MM.1S (cell line): ENCODE measurements around the gene EVA1B.

Source experiments
- DNase-seq: peaks from one replicate; pipeline ENCODE4 v3.0.0-alpha.2; 2015
- H2AFZ ChIP-seq: fragments of 300-600 bp; sonication (generic); 2 replicates; pipeline ENCODE4 v1.6.0; 2016; ENCODE audit warnings: antibody characterized with exemption, low read length
- H3F3A ChIP-seq: fragments of 300-600 bp; sonication (generic); 2 replicates; pipeline ENCODE4 v1.6.1; 2016; ENCODE audit warnings: mild to moderate bottlenecking, antibody characterized with exemption, low read length, moderate library complexity, mixed read lengths; ENCODE audit not compliant: insufficient read depth
- H3K27ac ChIP-seq: fragments of 300-600 bp; sonication (generic); 2 replicates; pipeline ENCODE4 v1.5.1; 2016; ENCODE audit warnings: mild to moderate bottlenecking, low read length
- H3K27me3 ChIP-seq: fragments of 300-600 bp; sonication (generic); replicated peaks from 2 replicates; pipeline ENCODE4 v1.6.0; 2016; ENCODE audit warnings: low read length; ENCODE audit not compliant: insufficient read depth
- H3K36me3 ChIP-seq: fragments of 300-600 bp; sonication (generic); replicated peaks from 2 replicates; pipeline ENCODE4 v1.6.1; 2016; ENCODE audit warnings: mild to moderate bottlenecking, low read length, mixed read lengths; ENCODE audit not compliant: insufficient read depth
- H3K4me1 ChIP-seq: fragments of 300-600 bp; sonication (generic); 2 replicates; pipeline ENCODE4 v1.6.1; 2016; ENCODE audit warnings: low read length, mixed read lengths
- H3K4me2 ChIP-seq: fragments of 300-600 bp; sonication (generic); 2 replicates; pipeline ENCODE4 v1.6.0; 2016; ENCODE audit warnings: low read depth, low read length
- H3K4me3 ChIP-seq: fragments of 300-600 bp; sonication (generic); 2 replicates; pipeline ENCODE4 v1.5.1; 2016; ENCODE audit warnings: low read length, mixed read lengths
- H3K79me2 ChIP-seq: fragments of 300-600 bp; sonication (generic); 2 replicates; pipeline ENCODE4 v1.6.1; 2016; ENCODE audit warnings: mixed run types, low read length, mixed read lengths
- H3K9ac ChIP-seq: fragments of 300-600 bp; sonication (generic); 2 replicates; pipeline ENCODE4 v1.6.1; 2016; ENCODE audit warnings: low read length, mixed read lengths
- H3K9me2 ChIP-seq: fragments of 300-600 bp; sonication (generic); replicated peaks from 2 replicates; pipeline ENCODE4 v1.6.1; 2016; ENCODE audit warnings: mild to moderate bottlenecking, low read length, mixed read lengths; ENCODE audit not compliant: insufficient read depth
- H3K9me3 ChIP-seq: fragments of 300-600 bp; sonication (generic); replicated peaks from 2 replicates; pipeline ENCODE4 v1.6.1; 2016; ENCODE audit warnings: mild to moderate bottlenecking, low read length, mixed read lengths; ENCODE audit not compliant: insufficient read depth
- H4K20me1 ChIP-seq: fragments of 300-600 bp; sonication (generic); 2 replicates; pipeline ENCODE4 v1.6.1; 2016; ENCODE audit warnings: mild to moderate bottlenecking, low read length, moderate library complexity, mixed read lengths; ENCODE audit not compliant: insufficient read depth
- CTCF ChIP-seq: fragments of 300-600 bp; sonication (generic); IDR thresholded peaks from 2 replicates; pipeline ENCODE4 v1.5.1; 2016; ENCODE audit warnings: antibody characterized with exemption, low read length, mixed read lengths
- EZH2 ChIP-seq: fragments of 300-600 bp; sonication (generic); optimal IDR thresholded peaks from 2 replicates; pipeline ENCODE3; 2017; ENCODE audit warnings: low read depth, mild to moderate bottlenecking, antibody characterized with exemption, low read length, mixed read lengths
- EZH2phosphoT487 ChIP-seq: fragments of 300-600 bp; sonication (generic); IDR thresholded peaks from 2 replicates; pipeline ENCODE4 v1.6.1; 2018; ENCODE audit warnings: antibody characterized with exemption, low read length

Gene EVA1B

GRCh38 chr1:36322041-36322785 lies 1.2 kb downstream of the EVA1B start:
- Histone ChIP-seq H3K4me3 (no peak overlapping the region), H3K27me3 (no peaks in the 10 kb centered on the region), H3K27ac (no peak overlapping the region), H3K36me3 (no peaks in the 10 kb centered on the region), H4K20me1 (no peaks in the 10 kb centered on the region), H2AFZ (no peak overlapping the region), H3K9ac (no peak overlapping the region), H3K4me1 (no peaks in the 10 kb centered on the region), H3K9me3 (no peaks in the 10 kb centered on the region), H3K9me2 (no peaks in the 10 kb centered on the region), H3K4me2 (no peak overlapping the region), H3F3A (no peaks in the 10 kb centered on the region), H3K79me2 (no peaks in the 10 kb centered on the region)
- no peak for DNase-seq
- no peak for TF ChIP-seq EZH2phosphoT487
- TF ChIP-seq CTCF = no peak
- no peak for TF ChIP-seq EZH2

- DNase-seq = no peak
- Histone ChIP-seq H3K36me3 (no peaks in the 10 kb centered on the region), H3K9me2 (no peaks in the 10 kb centered on the region), H3K9me3 (no peaks in the 10 kb centered on the region), H4K20me1 (no peaks in the 10 kb centered on the region), H3K79me2 (no peaks in the 10 kb centered on the region), H3K27me3 (no peaks in the 10 kb centered on the region), H2AFZ (no peak overlapping the region), H3K4me3 (no peak overlapping the region), H3K4me1 (no peaks in the 10 kb centered on the region), H3F3A (no peaks in the 10 kb centered on the region), H3K4me2 (no peak overlapping the region), H3K9ac (no peak overlapping the region), H3K27ac (no peak overlapping the region)
- TF ChIP-seq CTCF (no peak), EZH2 (no peak), EZH2phosphoT487 (no peak)
Measured at GRCh38 chr1:36321119-36321951, 2.1 kb downstream of the EVA1B start.

- TF ChIP-seq EZH2phosphoT487 = no peak
- no peak for TF ChIP-seq CTCF
- no peak for TF ChIP-seq EZH2
- H3K9me2 ChIP-seq = no peaks in the 10 kb centered on the region
- H4K20me1 ChIP-seq = no peaks in the 10 kb centered on the region
- no peak for DNase-seq
- H3K27ac ChIP-seq = no peak overlapping the region
- H3K27me3 ChIP-seq = no peaks in the 10 kb centered on the region
- H3K9ac ChIP-seq = no peak overlapping the region
- H2AFZ ChIP-seq = no peak overlapping the region
- no peak overlapping the region for H3K4me2 ChIP-seq
- H3K36me3 ChIP-seq = no peaks in the 10 kb centered on the region
- H3K4me3 ChIP-seq = no peak overlapping the region
- no peaks in the 10 kb centered on the region for H3K4me1 ChIP-seq
- H3K79me2 ChIP-seq = no peaks in the 10 kb centered on the region
- H3F3A ChIP-seq = no peaks in the 10 kb centered on the region
- H3K9me3 ChIP-seq = no peaks in the 10 kb centered on the region
Measured at GRCh38 chr1:36320767-36321118, 2.7 kb downstream of the EVA1B start.
